ENCODE results near the gene ZBTB47. TPM values are rescaled to one million over a fixed set of nuclear protein-coding genes. Genes with fewer than 3 reads are reported as not detected.

The ZBTB47 gene
- polyA plus RNA-seq, 1 donor (not counting 4 experiments of a cell fraction or from before 2014, with no cell fraction given): 5.1 TPM

DNA sequence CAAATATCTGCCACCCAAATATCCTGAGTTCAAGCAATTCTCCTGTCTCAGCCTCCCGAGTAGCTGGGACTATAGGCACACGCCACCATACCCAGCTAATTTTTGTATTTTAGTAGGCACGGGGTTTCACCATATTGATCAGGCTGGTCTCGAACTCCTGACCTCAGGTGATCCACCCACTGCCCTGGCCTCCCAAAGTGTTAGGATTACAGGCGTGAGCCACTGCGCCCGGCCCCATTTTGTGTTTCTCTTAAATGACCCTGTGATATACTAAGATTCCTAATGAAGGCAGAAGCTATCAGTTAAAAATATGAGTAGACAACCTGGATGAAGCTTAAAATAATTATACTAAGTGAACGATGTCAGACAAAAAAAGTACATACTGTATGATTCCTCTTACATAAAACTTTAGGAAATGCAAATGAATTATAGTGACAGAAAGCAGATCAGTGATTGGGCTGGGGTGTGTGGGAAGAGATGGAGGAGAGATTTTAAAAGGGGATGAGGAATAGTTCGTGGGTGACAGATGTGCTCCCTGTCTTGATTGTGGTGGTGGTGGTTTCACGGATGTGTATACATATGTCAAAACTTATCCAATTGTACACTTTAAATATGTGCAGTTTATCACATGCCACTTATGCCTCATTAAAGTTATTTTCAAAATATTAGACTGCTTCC is 28.0 kb downstream of the ZBTB47 start:
- FAIRE-seq: no peak
- peaks cover 14% of the 10 kb centered on the region for H3K27me3 ChIP-seq (ENCODE audit: control insufficient read depth, extremely low read depth, insufficient read depth, low read length)
- no peaks in the 10 kb centered on the region for H3K36me3 ChIP-seq (ENCODE audit: control insufficient read depth in 2 of 2, extremely low read depth in 1 of 2, insufficient read depth in 2 of 2, low read length in 2 of 2)
- dilution Hi-C loops (cut with MboI; ENCODE audit: extremely low pct_ligation_motif_present, low sequenced_read_pairs): no loop called here
- no peak overlapping the region for H3K27ac ChIP-seq (ENCODE audit: control insufficient read depth, insufficient read depth, low read length)
- no peak overlapping the region for H3K4me2 ChIP-seq (ENCODE audit: control insufficient read depth, extremely low read depth, insufficient read depth, low read depth, low read length)
- H3K4me3 ChIP-seq (ENCODE audit: control insufficient read depth in 2 of 3, extremely low read depth in 1 of 3, insufficient read depth in 2 of 3, low read depth in 1 of 3, low read length in 3 of 3): no peak overlapping the region
- H4K20me1 ChIP-seq (ENCODE audit: control insufficient read depth, extremely low read depth, insufficient read depth, low read length): no peaks in the 10 kb centered on the region
- H3K79me2 ChIP-seq (ENCODE audit: control insufficient read depth, insufficient read depth, low read length): no peaks in the 10 kb centered on the region
- no peak for TF ChIP-seq EZH2 (IDR thresholded peaks at IDR 0.05; ENCODE audit: low read length)
- TF ChIP-seq, protein P1, sequence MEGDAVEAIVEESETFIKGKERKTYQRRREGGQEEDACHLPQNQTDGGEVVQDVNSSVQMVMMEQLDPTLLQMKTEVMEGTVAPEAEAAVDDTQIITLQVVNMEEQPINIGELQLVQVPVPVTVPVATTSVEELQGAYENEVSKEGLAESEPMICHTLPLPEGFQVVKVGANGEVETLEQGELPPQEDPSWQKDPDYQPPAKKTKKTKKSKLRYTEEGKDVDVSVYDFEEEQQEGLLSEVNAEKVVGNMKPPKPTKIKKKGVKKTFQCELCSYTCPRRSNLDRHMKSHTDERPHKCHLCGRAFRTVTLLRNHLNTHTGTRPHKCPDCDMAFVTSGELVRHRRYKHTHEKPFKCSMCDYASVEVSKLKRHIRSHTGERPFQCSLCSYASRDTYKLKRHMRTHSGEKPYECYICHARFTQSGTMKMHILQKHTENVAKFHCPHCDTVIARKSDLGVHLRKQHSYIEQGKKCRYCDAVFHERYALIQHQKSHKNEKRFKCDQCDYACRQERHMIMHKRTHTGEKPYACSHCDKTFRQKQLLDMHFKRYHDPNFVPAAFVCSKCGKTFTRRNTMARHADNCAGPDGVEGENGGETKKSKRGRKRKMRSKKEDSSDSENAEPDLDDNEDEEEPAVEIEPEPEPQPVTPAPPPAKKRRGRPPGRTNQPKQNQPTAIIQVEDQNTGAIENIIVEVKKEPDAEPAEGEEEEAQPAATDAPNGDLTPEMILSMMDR (optimal IDR thresholded peaks at IDR 0.05 in 1 of 3, IDR thresholded peaks at IDR 0.05 in 1 of 3, conservative IDR thresholded peaks at IDR 0.05 in 1 of 3; ENCODE audit: extremely low read depth in 1 of 3, insufficient read depth in 2 of 3, low read length in 3 of 3): no peak
- H2AFZ ChIP-seq (ENCODE audit: control insufficient read depth, low read length): no peak overlapping the region
- H3K9me3 ChIP-seq (ENCODE audit: control insufficient read depth, low read depth, low read length): no peaks in the 10 kb centered on the region
- no peak overlapping the region for H3K9ac ChIP-seq (ENCODE audit: control insufficient read depth, extremely low read depth, insufficient read depth, low read length)
- peaks cover 12% of the 10 kb centered on the region for H3K4me1 ChIP-seq (ENCODE audit: control insufficient read depth, extremely low read depth, insufficient read depth, low read length)
- no peaks in the 10 kb centered on the region for H3K9me1 ChIP-seq (ENCODE audit: control insufficient read depth, extremely low read depth, insufficient read depth, low read length)
- DNase-seq (ENCODE audit: low read depth, low spot score): no peak

DNA sequence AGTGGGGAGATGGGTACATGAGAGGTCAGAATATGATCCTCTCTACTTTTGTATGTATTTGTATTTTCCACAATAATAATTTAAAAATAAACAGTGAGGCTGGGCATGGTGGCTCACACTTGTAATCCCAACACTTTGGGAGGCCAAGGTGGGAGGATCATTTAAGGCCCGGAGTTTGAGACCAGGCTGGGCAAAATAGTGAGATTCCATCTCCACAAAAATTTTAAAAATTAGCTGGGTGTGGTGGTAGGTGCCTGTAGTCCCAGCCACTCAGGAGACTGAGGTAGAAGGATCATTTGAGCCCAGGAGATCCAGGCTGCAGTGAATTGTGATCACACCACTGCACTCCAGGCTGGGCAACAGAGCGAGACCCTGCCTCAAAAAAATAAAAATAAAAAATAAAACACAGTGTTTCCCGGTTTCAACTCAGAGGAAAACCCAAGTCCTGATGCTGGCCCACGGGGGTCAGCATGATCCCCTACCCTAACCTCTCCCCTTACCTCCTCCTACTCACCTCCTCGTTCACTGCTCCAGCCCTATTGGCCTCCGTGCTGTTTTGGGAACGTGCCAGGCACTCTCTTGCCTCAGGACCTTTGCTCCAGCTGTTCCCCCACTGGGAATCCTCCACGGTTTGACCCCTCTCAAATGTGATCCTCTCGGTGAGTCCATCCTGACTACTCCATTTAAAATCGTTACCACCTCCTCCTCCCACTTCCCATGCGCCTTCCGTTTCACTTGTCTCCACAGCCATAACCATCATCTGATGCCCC is 29.0 kb downstream of the ZBTB47 start:
- FAIRE-seq (no peak), DNase-seq (ENCODE audit: low read depth, low spot score) (no peak)
- H3K27me3 ChIP-seq (ENCODE audit: control insufficient read depth, extremely low read depth, insufficient read depth, low read length): peaks cover 21% of the 10 kb centered on the region
- dilution Hi-C loops (cut with MboI; ENCODE audit: extremely low pct_ligation_motif_present, low sequenced_read_pairs): no loop called here
- H3K4me1 ChIP-seq (ENCODE audit: control insufficient read depth, extremely low read depth, insufficient read depth, low read length): peaks cover 12% of the 10 kb centered on the region
- TF ChIP-seq, protein P1 (optimal IDR thresholded peaks at IDR 0.05 in 1 of 3, IDR thresholded peaks at IDR 0.05 in 1 of 3, conservative IDR thresholded peaks at IDR 0.05 in 1 of 3; ENCODE audit: extremely low read depth in 1 of 3, insufficient read depth in 2 of 3, low read length in 3 of 3): no peak
- TF ChIP-seq EZH2 (IDR thresholded peaks at IDR 0.05; ENCODE audit: low read length): no peak
- H3K4me2 ChIP-seq (ENCODE audit: control insufficient read depth, extremely low read depth, insufficient read depth, low read depth, low read length): no peak overlapping the region
- no peak overlapping the region for H3K27ac ChIP-seq (ENCODE audit: control insufficient read depth, insufficient read depth, low read length)
- no peak overlapping the region for H3K4me3 ChIP-seq (ENCODE audit: control insufficient read depth in 2 of 3, extremely low read depth in 1 of 3, insufficient read depth in 2 of 3, low read depth in 1 of 3, low read length in 3 of 3)
- H3K9me1 ChIP-seq (ENCODE audit: control insufficient read depth, extremely low read depth, insufficient read depth, low read length): no peaks in the 10 kb centered on the region
- no peak overlapping the region for H3K9ac ChIP-seq (ENCODE audit: control insufficient read depth, extremely low read depth, insufficient read depth, low read length)
- no peak overlapping the region for H2AFZ ChIP-seq (ENCODE audit: control insufficient read depth, low read length)
- no peaks in the 10 kb centered on the region for H3K36me3 ChIP-seq (ENCODE audit: control insufficient read depth in 2 of 2, extremely low read depth in 1 of 2, insufficient read depth in 2 of 2, low read length in 2 of 2)
- no peaks in the 10 kb centered on the region for H3K9me3 ChIP-seq (ENCODE audit: control insufficient read depth, low read depth, low read length)
- H4K20me1 ChIP-seq (ENCODE audit: control insufficient read depth, extremely low read depth, insufficient read depth, low read length): no peaks in the 10 kb centered on the region
- H3K79me2 ChIP-seq (ENCODE audit: control insufficient read depth, insufficient read depth, low read length): no peaks in the 10 kb centered on the region
